ENCODE results near the gene PLEKHH3. TPM values are rescaled to one million over a fixed set of nuclear protein-coding genes. Genes with fewer than 3 reads are reported as not detected.

PLEKHH3 gene
- polyA plus RNA-seq, 1 donor (not counting 4 experiments of a cell fraction or from before 2014, with no cell fraction given), result 4.9 TPM

- DNase-seq (ENCODE audit: low read depth, low spot score) (no peak), FAIRE-seq (no peak)
- Histone ChIP-seq H3K9me1 (ENCODE audit: control insufficient read depth, extremely low read depth, insufficient read depth, low read length) (peaks cover 2% of the 10 kb centered on the region), H3K79me2 (ENCODE audit: control insufficient read depth, insufficient read depth, low read length) (no peaks in the 10 kb centered on the region), H2AFZ (ENCODE audit: control insufficient read depth, low read length) (no peak overlapping the region), H4K20me1 (ENCODE audit: control insufficient read depth, extremely low read depth, insufficient read depth, low read length) (no peaks in the 10 kb centered on the region), H3K36me3 (ENCODE audit: control insufficient read depth in 2 of 2, extremely low read depth in 1 of 2, insufficient read depth in 2 of 2, low read length in 2 of 2) (no peaks in the 10 kb centered on the region), H3K27ac (ENCODE audit: control insufficient read depth, insufficient read depth, low read length) (no peak overlapping the region), H3K9me3 (ENCODE audit: control insufficient read depth, low read depth, low read length) (no peaks in the 10 kb centered on the region), H3K4me3 (ENCODE audit: control insufficient read depth in 2 of 3, extremely low read depth in 1 of 3, insufficient read depth in 2 of 3, low read depth in 1 of 3, low read length in 3 of 3) (no peak overlapping the region), H3K9ac (ENCODE audit: control insufficient read depth, extremely low read depth, insufficient read depth, low read length) (no peak overlapping the region), H3K4me2 (ENCODE audit: control insufficient read depth, extremely low read depth, insufficient read depth, low read depth, low read length) (no peak overlapping the region), H3K4me1 (ENCODE audit: control insufficient read depth, extremely low read depth, insufficient read depth, low read length) (peaks cover 25% of the 10 kb centered on the region), H3K27me3 (ENCODE audit: control insufficient read depth, extremely low read depth, insufficient read depth, low read length) (no peaks in the 10 kb centered on the region)
- no peak for TF ChIP-seq CTCF (optimal IDR thresholded peaks at IDR 0.05 in 1 of 3, IDR thresholded peaks at IDR 0.05 in 1 of 3, conservative IDR thresholded peaks at IDR 0.05 in 1 of 3; ENCODE audit: extremely low read depth in 1 of 3, insufficient read depth in 2 of 3, low read length in 3 of 3)
- dilution Hi-C loops (cut with MboI; ENCODE audit: extremely low pct_ligation_motif_present, low sequenced_read_pairs), result no loop called here
These were observed 21.3 kb downstream of the PLEKHH3 start for GRCh38 chr17:42655528-42655927.

- Histone ChIP-seq H3K27me3 (ENCODE audit: control insufficient read depth, extremely low read depth, insufficient read depth, low read length) (no peaks in the 10 kb centered on the region), H3K9me3 (ENCODE audit: control insufficient read depth, low read depth, low read length) (no peaks in the 10 kb centered on the region), H2AFZ (ENCODE audit: control insufficient read depth, low read length) (peak overlapping the region; percentile 91), H4K20me1 (ENCODE audit: control insufficient read depth, extremely low read depth, insufficient read depth, low read length) (no peaks in the 10 kb centered on the region), H3K36me3 (ENCODE audit: control insufficient read depth in 2 of 2, extremely low read depth in 1 of 2, insufficient read depth in 2 of 2, low read length in 2 of 2) (no peaks in the 10 kb centered on the region), H3K4me2 (ENCODE audit: control insufficient read depth, extremely low read depth, insufficient read depth, low read depth, low read length) (peak overlapping the region; percentile 88), H3K9me1 (ENCODE audit: control insufficient read depth, extremely low read depth, insufficient read depth, low read length) (no peaks in the 10 kb centered on the region), H3K9ac (ENCODE audit: control insufficient read depth, extremely low read depth, insufficient read depth, low read length) (peak overlapping the region; percentile 43), H3K4me1 (ENCODE audit: control insufficient read depth, extremely low read depth, insufficient read depth, low read length) (peaks cover 11% of the 10 kb centered on the region), H3K79me2 (ENCODE audit: control insufficient read depth, insufficient read depth, low read length) (no peaks in the 10 kb centered on the region), H3K27ac (ENCODE audit: control insufficient read depth, insufficient read depth, low read length) (no peak overlapping the region), H3K4me3 (ENCODE audit: control insufficient read depth in 2 of 3, extremely low read depth in 1 of 3, insufficient read depth in 2 of 3, low read depth in 1 of 3, low read length in 3 of 3) (peak overlapping the region in 1 of 3 experiments; percentile 68)
- TF ChIP-seq CTCF (optimal IDR thresholded peaks at IDR 0.05 in 1 of 3, IDR thresholded peaks at IDR 0.05 in 1 of 3, conservative IDR thresholded peaks at IDR 0.05 in 1 of 3; ENCODE audit: extremely low read depth in 1 of 3, insufficient read depth in 2 of 3, low read length in 3 of 3) (no peak), EZH2 (IDR thresholded peaks at IDR 0.05; ENCODE audit: low read length) (no peak)
- FAIRE-seq (no peak), DNase-seq (ENCODE audit: low read depth, low spot score) (no peak)
- dilution Hi-C loops (cut with MboI; ENCODE audit: extremely low pct_ligation_motif_present, low sequenced_read_pairs), result no loop called here
These were observed 23.3 kb downstream of the PLEKHH3 start for GRCh38 chr17:42653179-42654124.
